KG1 (cell line): ENCODE measurements around the gene NEGR1.

ENCODE experiments used
- DNase-seq: peaks from one replicate; lab custom pipeline; 2025; lab: John Stamatoyannopoulos, UW

The NEGR1 gene

DNA sequence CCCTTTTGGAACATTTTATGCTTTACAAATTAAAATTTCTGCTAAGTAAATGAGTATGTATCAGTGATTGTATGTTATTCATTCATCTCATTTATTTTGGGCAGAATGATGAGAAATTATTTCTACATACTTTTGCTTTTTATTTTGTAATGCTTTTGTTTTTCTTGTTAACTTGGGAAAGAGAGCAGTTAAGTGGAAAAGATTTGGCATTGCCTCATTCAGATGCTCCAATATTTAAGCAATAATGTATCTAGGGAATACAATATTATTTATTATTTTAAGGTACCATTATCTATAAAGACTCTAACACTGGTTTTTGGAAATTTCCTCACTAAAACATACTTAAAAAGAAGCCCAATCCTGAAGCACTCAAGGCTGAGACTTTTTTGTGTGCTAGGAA lies 431.8 kb downstream of the NEGR1 start:
- DNase-seq = no peak

DNA sequence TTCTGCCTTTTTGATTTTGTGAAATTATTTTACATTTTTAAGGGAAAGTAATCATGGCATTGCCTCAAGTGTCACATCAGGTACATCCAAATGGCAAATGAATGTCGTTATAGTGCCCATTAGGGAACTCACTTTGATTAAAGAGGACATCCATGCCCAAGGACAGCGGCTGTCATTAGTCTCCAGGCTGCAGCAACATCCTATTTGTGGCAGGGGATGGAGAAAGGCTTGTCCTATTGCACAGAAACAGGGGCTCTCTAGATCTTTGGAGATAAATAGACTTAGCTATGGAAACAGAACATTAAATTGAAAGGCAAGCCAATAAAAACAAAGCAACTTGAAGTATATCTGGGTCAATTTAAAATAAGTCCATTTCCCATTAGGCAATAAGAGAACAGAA lies 439.3 kb downstream of the NEGR1 start:
- no peak for DNase-seq

DNA sequence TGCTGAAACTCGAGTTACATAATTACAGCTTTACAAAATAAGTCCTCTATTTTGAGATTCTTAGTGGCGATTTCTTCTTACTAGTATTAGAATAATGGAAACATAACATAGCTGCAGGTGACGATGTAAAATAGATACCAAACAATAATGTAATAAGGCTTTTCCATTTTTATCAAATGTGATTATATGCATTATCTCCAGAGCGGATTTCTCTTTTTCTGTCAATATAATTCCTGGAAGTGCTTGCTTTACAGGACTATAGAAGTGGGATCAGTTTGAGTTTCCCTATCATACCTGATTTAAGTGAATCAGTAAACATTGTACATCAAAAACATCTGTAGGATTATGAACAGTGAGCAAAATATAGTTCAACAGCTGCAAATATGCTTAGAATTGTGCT lies 442.5 kb downstream of the NEGR1 start:
- DNase-seq = no peak

DNA sequence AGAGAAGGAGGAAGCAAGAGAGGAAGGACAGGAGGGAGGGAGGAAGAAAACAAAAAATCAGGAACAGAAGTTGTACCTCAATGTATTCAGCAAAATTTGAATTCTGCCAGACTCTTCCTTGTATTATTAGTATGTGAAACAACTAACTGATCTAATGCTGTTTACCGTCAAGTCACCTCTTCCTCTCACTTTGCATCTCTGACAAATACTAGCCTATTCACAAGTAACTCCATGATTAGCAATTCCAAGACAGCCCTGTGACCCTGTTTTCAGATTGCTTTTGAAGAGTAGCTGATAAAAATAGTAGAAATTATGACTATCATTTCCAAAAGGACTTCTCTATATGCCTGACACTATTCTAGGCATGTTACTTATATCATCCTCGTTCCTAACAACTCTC lies 445.4 kb downstream of the NEGR1 start:
- no peak for DNase-seq

DNA sequence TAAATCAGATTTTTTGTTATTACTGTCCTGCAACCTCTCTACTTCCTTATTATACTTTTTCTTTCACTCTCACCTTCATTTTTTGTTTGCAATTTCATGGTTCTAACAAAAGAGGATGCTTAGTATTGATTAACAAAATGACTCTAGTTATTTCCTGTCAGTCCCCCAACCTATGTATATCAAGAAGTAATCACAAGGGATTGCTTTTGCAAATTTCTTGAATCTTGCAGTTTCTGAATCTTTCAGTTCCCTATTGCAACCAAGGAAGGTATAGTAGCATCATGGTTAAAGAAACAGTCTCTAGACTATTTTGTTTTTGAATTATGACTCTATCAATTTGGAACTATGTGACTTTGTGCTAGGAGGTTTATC lies 446.9 kb downstream of the NEGR1 start:
- no peak for DNase-seq

DNA sequence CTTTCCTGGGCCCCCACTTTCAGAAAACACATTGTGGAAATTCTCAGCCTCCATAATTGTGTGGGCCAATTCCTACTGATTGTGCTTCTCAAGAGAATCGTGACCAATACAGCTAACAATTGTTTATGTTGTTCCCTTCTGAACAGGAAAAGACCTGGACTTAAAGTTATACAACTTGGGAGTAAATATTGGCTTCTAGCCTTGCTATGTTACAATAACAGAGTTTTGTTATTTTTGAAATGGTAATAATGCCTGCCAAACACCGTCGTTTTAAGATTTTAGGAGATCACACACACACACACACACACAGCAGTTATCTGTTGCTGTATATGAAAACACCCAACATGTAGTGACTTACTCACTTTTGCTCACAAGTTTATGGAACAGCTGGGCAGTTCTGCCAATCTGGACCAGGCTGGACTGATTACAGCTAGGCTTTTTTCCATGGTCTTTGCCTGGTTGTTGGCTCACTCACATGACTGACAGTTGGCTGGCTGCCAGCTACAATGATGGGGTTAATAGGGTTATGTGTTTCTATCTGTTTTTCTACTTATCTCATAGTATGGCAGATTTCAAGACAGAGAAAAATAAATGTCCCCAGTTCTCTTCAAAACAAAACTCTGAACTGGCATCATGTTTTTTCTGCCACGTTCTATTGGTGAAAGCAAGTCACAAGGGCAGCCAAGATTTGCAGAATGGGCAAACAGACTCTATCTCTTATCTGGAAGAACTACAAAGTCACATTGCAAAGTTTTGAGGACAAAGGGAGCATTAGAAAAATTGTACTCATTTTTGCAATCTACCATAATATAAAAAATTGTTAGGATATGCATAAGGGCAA lies 447.5 kb downstream of the NEGR1 start:
- DNase-seq = no peak

DNA sequence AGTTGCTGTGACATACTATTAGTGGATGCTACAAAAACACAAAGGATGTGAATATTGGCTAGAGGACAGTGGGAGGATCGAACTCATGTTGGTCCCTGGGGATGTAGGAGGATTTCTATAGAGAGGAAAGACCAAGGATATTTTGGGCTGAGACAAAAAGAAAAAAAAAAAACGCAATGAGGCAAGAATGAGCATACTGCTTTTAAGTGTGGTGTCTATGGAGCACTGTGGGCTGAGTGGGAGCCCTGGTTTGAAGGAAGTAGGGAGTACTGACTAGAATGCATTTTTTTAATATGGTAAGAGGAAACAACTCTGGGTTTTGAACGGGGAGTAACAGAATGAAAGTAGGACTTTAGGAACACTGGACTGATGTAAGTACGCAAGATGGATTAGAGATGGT lies 450.7 kb downstream of the NEGR1 start:
- no peak for DNase-seq

DNA sequence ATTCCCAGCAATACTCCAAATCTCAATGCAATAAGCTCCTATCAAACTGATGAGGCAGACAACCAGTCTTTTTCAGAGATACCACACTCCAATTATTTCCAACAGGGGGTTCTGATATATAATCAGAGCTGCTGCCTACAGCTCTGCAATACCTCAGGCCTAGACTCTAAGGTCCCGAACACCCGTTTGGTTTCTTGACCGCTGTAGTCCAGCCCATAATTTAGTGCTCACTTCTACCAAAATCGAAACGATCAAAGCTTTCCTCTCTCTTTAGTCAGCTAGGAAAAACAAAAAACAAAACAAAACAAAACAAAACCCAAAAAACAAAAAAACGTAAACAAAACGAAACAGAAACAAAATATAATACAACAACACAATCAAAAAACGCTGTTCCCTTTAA lies 453.0 kb downstream of the NEGR1 start:
- DNase-seq = no peak

DNA sequence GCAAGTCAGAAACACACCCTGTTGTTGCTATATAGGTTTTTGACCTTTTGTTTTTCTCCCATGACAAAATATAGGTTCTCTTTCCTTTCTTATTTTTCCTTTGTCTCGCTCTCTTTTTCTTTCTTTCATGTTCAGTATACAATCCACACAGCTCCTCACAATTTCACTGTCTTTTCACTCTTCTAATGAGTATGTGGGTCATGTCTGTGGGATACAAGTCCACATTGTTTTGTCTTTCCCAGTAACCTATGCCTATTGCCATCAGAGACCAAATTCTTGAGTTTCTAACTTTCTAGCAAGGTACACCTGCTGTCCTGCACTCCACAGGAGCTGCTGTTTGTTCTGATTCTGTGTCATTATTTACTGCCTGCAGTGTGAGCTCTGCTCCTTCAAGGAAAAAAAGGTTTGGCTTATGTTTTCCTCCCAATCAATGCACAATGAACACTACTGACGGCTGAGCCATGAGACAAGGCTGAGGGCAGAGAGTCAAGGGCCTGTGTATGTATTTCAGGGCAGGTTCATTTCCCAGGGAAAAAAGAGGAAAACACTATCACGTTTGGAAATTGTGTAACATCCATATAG lies 453.8 kb downstream of the NEGR1 start:
- DNase-seq = no peak

DNA sequence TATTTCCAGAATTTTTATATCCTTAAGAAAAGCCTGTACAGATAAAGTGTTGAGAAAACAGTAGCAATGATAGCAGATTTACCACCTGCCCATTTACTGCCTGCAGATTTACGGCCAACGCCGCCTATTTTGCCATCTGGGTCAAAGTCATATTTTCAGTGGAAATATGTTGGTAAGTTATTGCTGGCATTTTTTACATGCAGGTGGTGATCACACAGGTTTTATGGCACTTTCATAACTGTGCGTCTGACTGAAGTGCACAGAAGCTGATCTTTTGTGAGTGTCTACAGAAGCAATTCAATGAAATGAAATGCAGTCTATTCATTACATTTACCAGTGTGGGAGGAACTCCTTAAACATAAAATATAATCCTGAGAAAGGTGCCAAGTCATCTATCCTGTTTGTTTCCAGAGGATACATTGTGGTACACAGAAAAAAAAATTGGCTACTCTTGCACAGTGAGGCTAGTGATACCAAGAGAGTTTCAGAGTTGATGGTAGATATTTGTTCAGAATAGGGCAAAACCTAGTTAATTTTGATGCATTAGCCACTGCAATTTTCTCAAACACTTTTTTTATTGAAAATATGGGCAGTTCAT lies 458.5 kb downstream of the NEGR1 start:
- no peak for DNase-seq

DNA sequence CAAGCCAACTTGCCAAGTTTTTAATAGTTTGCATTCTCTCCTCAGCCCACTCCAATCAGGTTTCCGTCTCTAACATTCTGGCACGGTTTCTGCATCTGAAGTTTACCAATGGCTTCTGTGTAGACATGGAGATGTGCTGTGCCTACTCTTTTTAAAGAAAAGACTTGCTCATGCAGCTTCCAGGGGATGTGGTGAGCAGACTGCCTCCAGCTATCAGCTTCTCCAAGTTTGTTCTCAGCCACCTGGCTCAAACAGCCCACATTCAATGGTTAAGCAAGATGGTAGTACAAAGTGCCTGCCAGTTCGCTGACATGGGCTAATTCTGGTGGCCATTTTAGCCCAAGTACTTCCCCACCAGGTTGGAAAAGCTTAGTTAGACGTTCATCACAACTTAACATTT lies 465.3 kb downstream of the NEGR1 start:
- no peak for DNase-seq

DNA sequence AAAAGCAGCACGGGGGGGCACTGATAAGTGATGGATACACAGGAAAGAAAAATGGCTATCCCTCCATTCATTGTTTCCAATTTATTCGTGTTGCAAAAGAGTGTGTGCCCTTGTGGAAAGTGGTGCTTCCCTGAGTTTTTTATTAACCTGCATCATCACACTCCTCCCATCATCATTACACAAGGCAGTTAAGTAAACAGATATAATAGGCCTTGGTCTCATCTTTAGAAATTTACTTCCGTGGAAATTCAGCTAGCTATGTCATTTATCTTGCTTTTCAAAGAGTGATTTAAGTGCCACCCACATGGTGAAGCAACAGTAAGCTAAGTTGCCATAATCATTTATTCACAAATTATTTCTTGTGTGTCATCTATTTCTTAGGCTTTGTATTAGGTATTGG lies 473.3 kb downstream of the NEGR1 start:
- no peak for DNase-seq

DNA sequence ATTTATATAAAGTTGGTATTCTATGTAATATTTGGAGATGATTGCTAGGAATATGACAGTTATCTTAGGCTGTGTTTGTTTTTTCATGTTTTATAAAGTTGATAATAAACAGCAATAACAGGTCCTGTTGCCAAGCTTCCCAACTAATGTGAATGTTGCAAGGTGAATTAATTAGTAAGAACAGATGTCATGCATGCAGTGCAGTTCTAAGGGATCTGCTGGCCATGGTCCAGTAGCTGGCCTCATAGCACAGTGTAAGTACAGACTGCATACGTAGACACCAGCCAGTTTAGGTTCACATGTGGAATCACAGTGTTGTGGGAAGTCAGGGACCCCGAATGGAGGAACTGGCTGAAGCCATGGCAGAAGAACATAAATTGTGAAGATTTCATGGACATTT lies 478.2 kb downstream of the NEGR1 start:
- DNase-seq = no peak

DNA sequence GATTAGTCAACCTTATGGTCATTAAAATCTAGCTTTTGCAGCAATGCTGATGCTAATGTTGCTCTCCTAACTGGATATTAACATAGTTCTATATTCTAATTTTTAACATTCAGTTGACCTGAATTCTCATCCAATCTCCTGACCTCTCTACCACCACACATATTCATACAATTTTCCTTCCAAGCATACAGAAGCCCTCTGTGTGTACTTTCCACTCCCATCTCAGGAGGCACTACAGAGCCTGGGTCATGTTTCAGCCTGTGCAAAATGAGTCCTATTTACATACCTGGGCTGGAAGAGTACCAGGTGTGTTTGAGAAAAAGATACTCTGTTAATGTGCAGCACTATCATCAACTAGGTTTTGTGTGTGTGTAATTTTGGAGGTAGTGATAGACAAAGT lies 486.3 kb downstream of the NEGR1 start:
- no peak for DNase-seq

DNA sequence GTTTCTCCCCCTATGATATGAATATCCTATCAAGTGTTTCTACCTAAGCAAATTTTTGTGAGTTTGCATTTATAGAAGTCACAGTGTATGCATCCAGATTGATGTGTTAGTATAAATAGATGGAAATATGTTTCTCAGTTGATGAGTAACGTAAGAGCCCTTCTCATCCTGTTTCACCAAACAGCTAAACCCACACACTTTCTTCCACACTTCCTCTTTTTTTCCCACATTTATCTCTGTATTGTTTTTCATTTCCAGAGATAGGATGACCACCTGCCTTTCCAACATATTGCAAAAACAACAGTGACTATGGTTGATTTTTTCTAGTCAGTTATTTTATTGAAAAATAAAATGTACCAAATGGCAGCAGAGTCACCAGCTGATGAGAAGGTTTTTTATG lies 490.1 kb downstream of the NEGR1 start:
- DNase-seq = no peak

DNA sequence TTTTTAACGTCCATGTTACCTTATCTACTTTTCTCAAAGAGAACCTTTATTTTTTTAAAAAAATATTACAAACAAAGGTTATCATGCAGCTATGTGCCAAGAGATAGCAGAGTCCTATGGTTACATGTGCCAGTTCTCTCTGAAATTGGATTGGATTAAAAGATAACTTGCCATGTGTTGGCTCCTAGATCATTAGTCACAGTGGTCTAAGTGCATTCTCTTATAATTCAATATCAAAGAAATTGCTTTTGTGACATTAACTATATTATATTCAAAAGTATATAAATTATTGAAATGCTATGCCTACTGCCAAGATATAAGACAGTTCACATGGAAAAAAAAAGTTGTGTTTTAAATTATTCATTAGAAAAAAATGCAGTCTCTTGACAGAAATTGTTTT lies 494.2 kb downstream of the NEGR1 start:
- no peak for DNase-seq

DNA sequence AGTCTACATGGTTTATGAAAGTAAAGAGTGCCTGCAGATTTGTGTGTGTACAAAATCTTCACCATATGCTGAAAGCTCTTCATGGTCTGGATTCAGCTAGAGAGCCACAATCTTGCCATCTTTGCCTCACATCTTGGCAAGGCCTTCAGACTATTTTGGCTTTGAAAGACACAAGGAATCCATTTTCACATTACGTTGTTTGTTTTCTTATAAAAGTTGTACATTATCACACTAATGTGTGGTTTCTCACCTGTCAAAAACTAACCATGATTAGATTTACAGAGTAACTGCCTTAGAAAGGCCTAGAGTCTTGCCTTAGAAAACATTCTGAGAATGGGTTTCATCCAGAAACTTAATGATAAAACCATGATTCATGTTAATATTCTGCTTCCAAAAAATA lies 494.6 kb downstream of the NEGR1 start:
- DNase-seq = no peak

DNA sequence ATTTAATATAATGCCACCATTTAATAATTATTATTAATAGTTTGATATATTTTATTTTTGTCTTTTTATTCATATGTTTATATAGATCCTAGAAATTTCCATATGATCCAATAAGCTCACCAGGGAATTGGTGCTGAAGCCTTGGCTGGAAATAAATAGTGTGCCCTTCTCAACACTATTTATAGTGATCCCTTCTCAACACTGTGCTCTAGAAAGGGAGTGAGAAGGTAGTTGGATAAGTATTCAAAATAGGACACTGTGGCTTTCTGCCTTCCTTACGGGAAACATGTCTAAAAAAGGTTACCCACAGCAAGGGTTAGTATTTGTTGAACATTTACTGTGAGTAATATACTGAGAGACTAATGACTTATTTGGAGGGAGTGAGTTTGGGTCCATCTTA lies 496.1 kb downstream of the NEGR1 start:
- no peak for DNase-seq

DNA sequence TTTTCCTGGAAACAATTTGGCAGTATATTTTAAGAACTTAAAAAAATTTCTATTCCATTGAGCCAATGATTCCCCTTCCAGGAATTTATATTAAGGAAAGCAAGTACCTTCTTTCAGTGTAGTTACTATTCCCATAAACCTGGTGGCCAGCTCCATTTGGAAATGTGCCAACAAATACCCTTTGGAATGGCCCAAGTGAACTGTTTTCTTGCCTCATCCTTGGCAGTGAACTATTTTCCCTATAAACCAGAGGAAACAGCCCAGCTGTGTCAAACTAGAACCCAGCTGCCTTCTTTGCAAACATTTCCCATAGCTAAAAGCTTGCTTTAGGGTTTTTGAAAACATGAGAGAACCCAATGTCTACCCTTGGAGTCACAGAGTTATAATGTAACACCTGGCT lies 496.9 kb downstream of the NEGR1 start:
- no peak for DNase-seq

DNA sequence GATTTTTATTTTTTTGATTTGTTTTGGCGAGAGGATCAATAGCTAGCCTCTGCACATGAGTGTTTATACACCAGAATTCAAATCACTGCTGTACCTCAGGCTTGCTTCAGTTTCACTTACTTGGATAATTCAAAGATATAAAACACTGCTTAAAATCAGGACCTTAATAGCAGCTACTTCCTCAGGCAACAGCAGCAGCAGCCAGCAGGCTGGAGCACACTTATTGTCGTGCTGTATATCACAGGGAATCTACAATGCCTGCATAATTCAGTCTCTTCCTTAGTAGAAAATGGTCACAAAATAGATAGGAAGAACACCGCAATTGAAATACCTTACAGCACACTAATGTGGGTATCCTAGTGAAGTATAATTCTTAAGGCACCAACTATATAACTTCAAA lies 497.3 kb downstream of the NEGR1 start:
- no peak for DNase-seq

DNA sequence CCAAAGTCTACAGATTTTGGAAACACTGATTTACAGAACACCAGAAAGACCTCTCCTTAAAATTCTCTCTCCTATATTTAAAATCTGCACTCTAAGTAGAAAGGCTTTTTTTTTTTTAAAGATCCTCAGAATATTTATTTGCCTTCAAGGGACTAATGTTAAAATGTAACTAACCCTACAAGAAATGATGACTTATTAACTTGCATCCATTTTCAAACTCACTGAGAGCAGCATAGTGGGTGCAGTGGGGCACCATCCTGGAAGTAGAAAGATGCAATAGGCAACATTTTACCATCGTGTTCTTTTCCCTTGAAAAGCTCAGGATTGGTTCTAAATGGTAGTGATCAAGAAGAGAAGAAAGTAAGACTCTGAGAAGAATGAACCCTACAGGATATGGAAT lies 498.1 kb downstream of the NEGR1 start:
- DNase-seq = no peak

DNA sequence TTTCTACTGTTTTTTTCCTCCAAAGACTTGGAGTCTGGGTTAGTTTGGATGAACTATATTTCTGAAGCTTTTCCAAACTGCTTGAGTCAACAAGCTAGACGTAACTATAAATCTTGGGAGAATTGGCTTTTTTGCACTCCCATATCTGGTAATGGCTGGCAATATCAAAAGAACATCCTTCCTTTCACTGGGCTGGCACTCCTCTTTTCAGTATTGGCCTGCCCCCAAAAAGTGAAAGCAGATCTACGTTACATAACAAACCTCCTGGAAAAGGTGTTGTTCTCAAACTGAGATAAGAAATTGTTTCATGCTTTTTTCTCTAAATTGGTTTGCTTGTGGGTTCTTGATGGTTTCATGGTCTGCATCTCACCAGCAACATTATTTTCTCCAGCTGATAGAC lies 499.3 kb downstream of the NEGR1 start:
- no peak for DNase-seq

DNA sequence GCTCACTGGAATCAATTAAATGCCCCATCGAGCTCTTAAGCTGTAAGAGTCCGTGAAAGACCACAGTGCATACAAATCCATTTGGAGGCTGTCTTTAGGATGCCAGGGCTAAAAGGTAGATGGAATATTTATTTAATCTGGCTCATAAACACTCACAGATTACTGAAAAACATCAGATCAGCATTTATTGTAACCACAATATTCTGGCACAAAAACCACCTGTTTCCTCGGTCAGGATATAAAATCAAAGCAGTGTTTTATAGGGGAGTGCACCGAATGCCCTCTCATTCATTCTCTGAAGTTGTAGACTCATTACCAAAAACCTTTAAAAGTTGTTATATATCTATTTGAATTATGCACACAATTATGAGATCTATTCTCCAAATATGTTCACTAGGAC lies 500.9 kb downstream of the NEGR1 start:
- DNase-seq = no peak

DNA sequence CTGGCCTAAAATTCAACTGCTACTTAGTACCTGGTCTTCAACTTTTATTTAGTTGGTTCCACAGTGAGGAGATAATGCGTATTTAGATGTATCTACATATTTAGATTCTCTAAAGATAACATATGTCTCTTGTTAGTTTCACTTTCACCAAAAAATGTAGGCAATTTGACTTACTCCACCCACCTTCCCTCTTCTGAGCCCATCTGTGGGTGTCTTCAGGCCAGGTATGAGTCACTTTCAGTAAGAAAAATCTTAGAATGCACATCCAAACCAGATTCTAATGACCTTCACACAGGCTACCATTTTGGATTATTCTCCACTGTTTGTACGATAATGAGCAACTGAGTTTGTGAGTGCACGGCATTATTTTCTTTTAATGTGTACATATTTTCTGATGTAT lies 501.7 kb downstream of the NEGR1 start:
- no peak for DNase-seq
